8988T (cell line): ENCODE data around the gene LRP6.

ENCODE experiments used
- DNase-seq: peaks from one replicate; pipeline ENCODE4 v3.0.0; 2011

Gene LRP6

DNA sequence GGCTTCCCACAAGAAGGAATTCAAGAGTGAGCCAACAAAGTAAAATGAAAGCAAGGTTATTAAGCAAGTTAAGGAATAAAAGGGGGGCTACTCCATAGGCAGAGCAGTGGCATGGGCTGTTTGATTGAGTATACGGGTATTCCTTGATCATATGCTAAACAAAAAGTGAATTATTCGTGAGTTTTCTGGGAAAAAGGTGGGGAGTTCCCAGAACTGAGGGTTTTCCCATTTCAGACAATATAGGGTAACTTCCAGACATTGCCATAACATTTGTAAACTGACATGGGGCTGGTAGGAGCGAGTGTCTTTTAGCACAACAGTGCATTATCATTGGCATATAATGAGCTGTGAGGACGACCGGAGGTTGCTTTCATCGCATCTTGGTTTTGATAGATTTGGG is 198.1 kb downstream of the LRP6 start:
- DNase-seq: no peak
